C4-2B (cell line): Measurements from ENCODE around the gene ALDH1L1.

Experiments
- ZFX ChIP-seq: fragments of 450-650 bp; IDR thresholded peaks from 2 replicates; pipeline ENCODE4 v1.6.1; 2017
- TF ChIP-seq, protein P1 (sequence below): fragments of 450-650 bp; conservative IDR thresholded peaks from 2 replicates; pipeline ENCODE4 v1.5.1; 2017; ENCODE audit warnings: mild to moderate bottlenecking

DNA sequence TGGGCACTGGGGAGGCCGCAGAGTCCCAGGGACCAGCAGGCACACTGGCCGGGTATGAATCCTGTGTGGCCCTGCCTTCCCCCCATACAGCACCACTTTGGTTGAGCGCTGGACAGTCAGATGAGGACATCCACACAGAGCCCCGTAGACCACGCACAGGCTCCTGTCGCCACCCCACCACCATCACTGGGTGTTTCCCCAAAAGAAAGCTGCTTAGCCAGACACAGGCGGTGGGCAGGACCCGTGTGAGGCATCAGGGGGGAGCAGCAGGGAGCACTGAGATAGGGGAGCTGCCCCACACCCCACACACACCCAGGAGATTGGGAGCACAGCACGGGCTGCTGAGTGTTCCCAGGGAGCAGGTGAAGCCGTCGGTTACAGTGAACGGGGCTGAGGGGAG is 54.1 kb downstream of the ALDH1L1 start:
- TF ChIP-seq, protein P1, sequence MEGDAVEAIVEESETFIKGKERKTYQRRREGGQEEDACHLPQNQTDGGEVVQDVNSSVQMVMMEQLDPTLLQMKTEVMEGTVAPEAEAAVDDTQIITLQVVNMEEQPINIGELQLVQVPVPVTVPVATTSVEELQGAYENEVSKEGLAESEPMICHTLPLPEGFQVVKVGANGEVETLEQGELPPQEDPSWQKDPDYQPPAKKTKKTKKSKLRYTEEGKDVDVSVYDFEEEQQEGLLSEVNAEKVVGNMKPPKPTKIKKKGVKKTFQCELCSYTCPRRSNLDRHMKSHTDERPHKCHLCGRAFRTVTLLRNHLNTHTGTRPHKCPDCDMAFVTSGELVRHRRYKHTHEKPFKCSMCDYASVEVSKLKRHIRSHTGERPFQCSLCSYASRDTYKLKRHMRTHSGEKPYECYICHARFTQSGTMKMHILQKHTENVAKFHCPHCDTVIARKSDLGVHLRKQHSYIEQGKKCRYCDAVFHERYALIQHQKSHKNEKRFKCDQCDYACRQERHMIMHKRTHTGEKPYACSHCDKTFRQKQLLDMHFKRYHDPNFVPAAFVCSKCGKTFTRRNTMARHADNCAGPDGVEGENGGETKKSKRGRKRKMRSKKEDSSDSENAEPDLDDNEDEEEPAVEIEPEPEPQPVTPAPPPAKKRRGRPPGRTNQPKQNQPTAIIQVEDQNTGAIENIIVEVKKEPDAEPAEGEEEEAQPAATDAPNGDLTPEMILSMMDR = no peak
- TF ChIP-seq ZFX = no peak
